ENCODE results near the gene C10orf105.

- TF ChIP-seq POLR2AphosphoS5 (IDR thresholded peaks at IDR 0.05; ENCODE audit: borderline replicate concordance, low read depth, low read length) (no peak), EZH2 (IDR thresholded peaks at IDR 0.05) (no peak), FOXP2 (optimal IDR thresholded peaks at IDR 0.05; ENCODE audit: control extremely low read depth, extremely low read length, insufficient read depth) (no peak)
Observed at GRCh38 chr10:71753960-71754505, 34.5 kb upstream of the C10orf105 start.

Data from SK-N-MC (cell line).